CD4-positive, alpha-beta T cell treated with Interleukin-10 for 1 hour (primary cell): ENCODE data around the gene ABCD4.

Experiments used
- DNase-seq: peaks from one replicate; pipeline ENCODE4 v3.0.0-alpha.2; 2020

The ABCD4 gene

GRCh38 chr14:74257941-74258763 is 44.6 kb downstream of the ABCD4 start:
- DNase-seq = no peak

- peak; percentile 65 for DNase-seq
These were observed 45.4 kb downstream of the ABCD4 start for GRCh38 chr14:74257078-74257940.

- no peak for DNase-seq
These were observed 47.5 kb downstream of the ABCD4 start for GRCh38 chr14:74255281-74255680.

- DNase-seq = no peak
These were observed 53.0 kb downstream of the ABCD4 start for GRCh38 chr14:74249433-74250375.

GRCh38 chr14:74248017-74248416 is 54.7 kb downstream of the ABCD4 start:
- DNase-seq = no peak

- DNase-seq = no peak
These were observed 56.2 kb downstream of the ABCD4 start for GRCh38 chr14:74246542-74246941.

GRCh38 chr14:74245292-74245691 is 57.4 kb downstream of the ABCD4 start:
- no peak for DNase-seq

GRCh38 chr14:74244115-74244514 is 58.6 kb downstream of the ABCD4 start:
- DNase-seq = no peak

GRCh38 chr14:74243051-74243450 is 59.7 kb downstream of the ABCD4 start:
- no peak for DNase-seq

- no peak for DNase-seq
These were observed 60.0 kb downstream of the ABCD4 start for GRCh38 chr14:74242780-74243042.

GRCh38 chr14:74242021-74242779 is 60.5 kb downstream of the ABCD4 start:
- no peak for DNase-seq

GRCh38 chr14:74241652-74242017 is 61.1 kb downstream of the ABCD4 start:
- no peak for DNase-seq

- DNase-seq = no peak
These were observed 61.7 kb downstream of the ABCD4 start for GRCh38 chr14:74240794-74241651.

- no peak for DNase-seq
These were observed 62.6 kb downstream of the ABCD4 start for GRCh38 chr14:74239848-74240793.

- DNase-seq = no peak
These were observed 63.5 kb downstream of the ABCD4 start, which contains the start of gene VSX2 for GRCh38 chr14:74238974-74239847. TSS of gene VSX2 (plus strand) at chr14:74239449. CDS start at chr14:74239562, 113 bp downstream.

GRCh38 chr14:74237441-74237840 is 65.3 kb downstream of the ABCD4 start:
- DNase-seq = no peak
